ENCODE measurements around the gene PRR11. TPM values are rescaled to one million over a fixed set of nuclear protein-coding genes. Genes with fewer than 3 reads are reported as not detected.

The PRR11 gene
- total and polyA plus RNA-seq, 2 of the 4 experiments (the other 2 are of a cell fraction) = 8.6 to 24.0 TPM

DNA sequence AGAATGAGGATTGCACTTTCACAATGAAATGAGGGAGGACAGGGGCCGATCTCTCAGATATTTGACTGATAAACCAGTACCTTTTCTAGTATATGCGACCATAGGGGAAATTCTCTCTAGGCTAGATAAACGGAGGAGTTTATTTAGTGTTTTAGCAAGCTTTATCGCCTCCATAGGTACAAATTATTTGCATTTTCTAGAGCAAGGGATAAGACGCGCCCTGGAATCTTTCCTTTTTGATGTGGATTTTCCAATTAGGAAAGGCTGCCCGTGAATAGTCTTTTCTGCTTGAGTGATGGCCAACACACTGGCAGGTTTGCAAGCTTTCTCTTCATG, 64.4 kb downstream of the PRR11 start:
- Histone ChIP-seq H2BK15ac (ENCODE audit: low read depth, low read length) (no peak overlapping the region), H3K9me1 (ENCODE audit: insufficient read depth, low read length) (no peaks in the 10 kb centered on the region), H3K27ac (ENCODE audit: insufficient read depth, low read length) (no peak overlapping the region), H3K4me3 (ENCODE audit: insufficient read depth, low read depth, low read length) (peak overlapping the region; percentile 34), H2BK5ac (ENCODE audit: low read depth, low read length, poor library complexity, severe bottlenecking) (no peak overlapping the region), H4K8ac (ENCODE audit: low read depth in 2 of 2, low read length in 2 of 2) (peak overlapping the region; percentile 95 to 96), H2AK9ac (replicated peaks; ENCODE audit: low read depth, low read length, poor library complexity) (peak overlapping the region; percentile 20), H3K18ac (ENCODE audit: low read depth, low read length) (no peak overlapping the region), H4K20me1 (ENCODE audit: insufficient read depth, low read length) (no peaks in the 10 kb centered on the region), H3K27me3 (ENCODE audit: control insufficient read depth, insufficient read depth, low read length) (no peaks in the 10 kb centered on the region), H3K14ac (replicated peaks; ENCODE audit: low read depth, low read length) (no peak overlapping the region; the same call in 1 of the 2 replicates), H2BK20ac (ENCODE audit: low read depth, low read length) (no peak overlapping the region), H2BK120ac (ENCODE audit: low read depth, low read length) (no peak overlapping the region), H4K91ac (ENCODE audit: insufficient read depth, low read depth, low read length) (no peak overlapping the region), H3K79me1 (ENCODE audit: low read depth in 1 of 2, low read length in 2 of 2) (0 out of 4 replicates have a peak, but pooled peaks cover 0 to 6% of the 10 kb centered on the region in 2 experiments), H3K4me2 (ENCODE audit: low read depth, low read length) (peak overlapping the region; percentile 90), H2AFZ (replicated peaks; ENCODE audit: low read length, poor library complexity) (peak overlapping the region; percentile 95), H3K56ac (ENCODE audit: extremely low read depth, insufficient read depth, low read length) (no peak overlapping the region), H2AK5ac (ENCODE audit: low read depth, low read length) (no peak overlapping the region), H3K4ac (ENCODE audit: low read depth, low read length) (peak overlapping the region; percentile 44), H3K23ac (ENCODE audit: low read depth, low read length) (no peak overlapping the region), H3K4me1 (ENCODE audit: control insufficient read depth, insufficient read depth, low read length) (no peaks in the 10 kb centered on the region), H4K5ac (ENCODE audit: low read depth, low read length) (no peak overlapping the region), H3K9ac (ENCODE audit: low read depth, low read length) (peak overlapping the region; percentile 41; the same call in 1 of the 2 replicates), H3K9me3 (ENCODE audit: control insufficient read depth, insufficient read depth, low read length) (no peaks in the 10 kb centered on the region), H3K36me3 (ENCODE audit: control insufficient read depth, insufficient read depth, low read length) (peaks cover 2% of the 10 kb centered on the region; the same call in 1 of the 2 replicates)
- dilution Hi-C loops (cut with HindIII; ENCODE audit: low sequenced_read_pairs, unreplicated experiment) (no loop called here), intact Hi-C loops (cut with micrococcal nuclease) (loop anchor here (2.0 to 5.0 kb wide), 2 partner anchors 91 to 222 kb away; no protein-coding TSS in a partner anchor), in situ Hi-C loops (cut with MboI; ENCODE audit: low sequenced_read_pairs) (no loop called here)
- ChIA-PET CTCF (interaction anchor here (0.6 to 0.8 kb wide), 3 partner anchors 9 to 53 kb away, joined by 3 to 5 read pairs (median 3); no protein-coding TSS in a partner anchor), POLR2A (ENCODE audit: unreplicated experiment) (no interaction called here)
- TF ChIP-seq CEBPB (IDR thresholded peaks at IDR 0.05; ENCODE audit: low read depth, low read length) (no peak), FOS (IDR thresholded peaks at IDR 0.05; ENCODE audit: low read depth, low read length) (no peak), RFX5 (IDR thresholded peaks at IDR 0.05; ENCODE audit: low read depth, low read length) (no peak), MAFK (IDR thresholded peaks at IDR 0.05; ENCODE audit: low read depth, low read length) (no peak), POLR2A (IDR thresholded peaks at IDR 0.05; ENCODE audit: low read depth, low read length) (no peak), RAD21 (IDR thresholded peaks at IDR 0.05; ENCODE audit: low read length) (no peak), NFE2L2 (IDR thresholded peaks at IDR 0.05; ENCODE audit: low read depth, low read length) (no peak)
- TF ChIP-seq, protein P1, sequence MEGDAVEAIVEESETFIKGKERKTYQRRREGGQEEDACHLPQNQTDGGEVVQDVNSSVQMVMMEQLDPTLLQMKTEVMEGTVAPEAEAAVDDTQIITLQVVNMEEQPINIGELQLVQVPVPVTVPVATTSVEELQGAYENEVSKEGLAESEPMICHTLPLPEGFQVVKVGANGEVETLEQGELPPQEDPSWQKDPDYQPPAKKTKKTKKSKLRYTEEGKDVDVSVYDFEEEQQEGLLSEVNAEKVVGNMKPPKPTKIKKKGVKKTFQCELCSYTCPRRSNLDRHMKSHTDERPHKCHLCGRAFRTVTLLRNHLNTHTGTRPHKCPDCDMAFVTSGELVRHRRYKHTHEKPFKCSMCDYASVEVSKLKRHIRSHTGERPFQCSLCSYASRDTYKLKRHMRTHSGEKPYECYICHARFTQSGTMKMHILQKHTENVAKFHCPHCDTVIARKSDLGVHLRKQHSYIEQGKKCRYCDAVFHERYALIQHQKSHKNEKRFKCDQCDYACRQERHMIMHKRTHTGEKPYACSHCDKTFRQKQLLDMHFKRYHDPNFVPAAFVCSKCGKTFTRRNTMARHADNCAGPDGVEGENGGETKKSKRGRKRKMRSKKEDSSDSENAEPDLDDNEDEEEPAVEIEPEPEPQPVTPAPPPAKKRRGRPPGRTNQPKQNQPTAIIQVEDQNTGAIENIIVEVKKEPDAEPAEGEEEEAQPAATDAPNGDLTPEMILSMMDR (conservative IDR thresholded peaks at IDR 0.05; ENCODE audit: low read depth, low read length) = no peak
- DNase-seq = no peak
- BruUV-seq (replicated peaks) = no TSS peak
- ATAC-seq (ENCODE audit: low read depth) = no peak; the same call in 1 of the 2 replicates
- 20% methylated on average over 1 of the region's 7 CpGs; no CpG with 5 or more reads in 1 of the 2 experiments for WGBS, 2 experiments (ENCODE audit: extremely low coverage in 2 of 2, insufficient read length in 1 of 2)
